Measurements from ENCODE around the gene SCAND1.

DNA sequence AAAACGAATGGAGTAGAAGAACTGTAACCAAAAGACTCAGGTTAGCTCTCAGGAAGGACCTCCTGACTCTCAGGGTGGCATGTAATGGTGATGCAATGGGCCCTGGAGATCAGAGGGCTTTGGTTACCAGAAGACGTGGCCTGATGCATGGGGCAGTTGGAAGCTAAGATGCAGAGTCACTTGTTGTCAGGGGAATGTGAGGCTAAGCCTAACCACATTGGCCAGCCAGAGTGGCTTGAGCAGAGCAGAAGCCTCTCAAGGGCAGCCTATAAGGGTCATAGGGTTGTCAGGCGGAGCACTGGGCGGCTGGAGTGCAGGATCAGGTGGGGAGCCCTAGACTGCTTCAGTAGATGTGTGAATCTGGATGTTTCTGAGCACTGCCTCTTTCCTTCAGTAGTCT, 20.0 kb upstream of the SCAND1 start:
- TF ChIP-seq CTCF (IDR thresholded peaks at IDR 0.05) (no peak), POLR2AphosphoS5 (IDR thresholded peaks at IDR 0.05) (no peak), POLR2A (IDR thresholded peaks at IDR 0.05) (no peak), EP300 (IDR thresholded peaks at IDR 0.05) (no peak)

Data from sigmoid colon (tissue), 4 donors.